HepG2 (cell line): ENCODE measurements around the gene MZF1. TPM values are rescaled to one million over a fixed set of nuclear protein-coding genes. Genes with fewer than 3 reads are reported as not detected.

ENCODE experiments used
- ARHGAP35 ChIP-seq: sonication (generic); formaldehyde crosslinking; IDR thresholded peaks from 2 replicates; pipeline ENCODE4 v1.9.0; 2022; ENCODE audit warnings: mild to moderate bottlenecking, inconsistent platforms, moderate library complexity, missing genetic modification reagents, borderline replicate concordance
- ELF4 ChIP-seq: sonication (generic); formaldehyde crosslinking; IDR thresholded peaks from 2 replicates; pipeline ENCODE4 v1.5.0; 2020; ENCODE audit warnings: missing genetic modification reagents, mild to moderate bottlenecking, moderate library complexity, borderline replicate concordance
- JUN ChIP-seq: sonication (generic); formaldehyde crosslinking; IDR thresholded peaks from 2 replicates; pipeline ENCODE4 v1.4.0; 2020; ENCODE audit warnings: mild to moderate bottlenecking, missing genetic modification reagents
- MED13 ChIP-seq: sonication (generic); formaldehyde crosslinking; IDR thresholded peaks from 2 replicates; pipeline ENCODE4 v1.5.0; 2020; ENCODE audit warnings: missing genetic modification reagents
- NONO ChIP-seq, 2 experiments: fragments of 450-650 bp in 1 of 2; sonication (generic) in 1 of 2; formaldehyde crosslinking in 1 of 2; IDR thresholded peaks in 1 of 2; conservative IDR thresholded peaks in 1 of 2; 2 replicates each; pipeline versions ENCODE4 v1.6.1 to v1.8.0; 2017 to 2022; ENCODE audit warnings: mild to moderate bottlenecking in 1 of 2, missing genetic modification reagents in 1 of 2, moderate library complexity in 1 of 2
- POLR2AphosphoS5 ChIP-seq: IDR thresholded peaks from 2 replicates; pipeline ENCODE4 v1.6.1; 2012; ENCODE audit warnings: low read depth, low read length
- RARG ChIP-seq: sonication (generic); formaldehyde crosslinking; IDR thresholded peaks from 2 replicates; pipeline ENCODE4 v1.4.0; 2020; ENCODE audit warnings: low read depth, mild to moderate bottlenecking, missing genetic modification reagents
- RFXANK ChIP-seq: IDR thresholded peaks from 2 replicates; pipeline ENCODE4 v1.6.1; 2016
- TAF1 ChIP-seq: sonication (generic); formaldehyde crosslinking; IDR thresholded peaks from 2 replicates; pipeline ENCODE4 v1.4.0; 2020; ENCODE audit warnings: missing genetic modification reagents
- TOE1 ChIP-seq: sonication (generic); formaldehyde crosslinking; IDR thresholded peaks from 2 replicates; pipeline ENCODE4 v1.4.0; 2020; ENCODE audit warnings: mild to moderate bottlenecking, missing genetic modification reagents
- ZNF160 ChIP-seq: sonication (generic); formaldehyde crosslinking; IDR thresholded peaks from 2 replicates; pipeline ENCODE4 v1.8.0; 2022; ENCODE audit warnings: mild to moderate bottlenecking, inconsistent platforms, missing genetic modification reagents
- ZNF17 ChIP-seq: sonication (generic); formaldehyde crosslinking; IDR thresholded peaks from 2 replicates; pipeline ENCODE4 v1.5.0; 2020; ENCODE audit warnings: mild to moderate bottlenecking, missing genetic modification reagents
- ZNF256 ChIP-seq: sonication (generic); formaldehyde crosslinking; conservative IDR thresholded peaks from 2 replicates; pipeline ENCODE4 v1.4.0; 2020; ENCODE audit warnings: missing genetic modification reagents
- ZNF331 ChIP-seq: sonication (generic); formaldehyde crosslinking; IDR thresholded peaks from 2 replicates; pipeline ENCODE4 v1.4.0; 2020; ENCODE audit warnings: missing genetic modification reagents
- ZNF441 ChIP-seq: sonication (generic); formaldehyde crosslinking; IDR thresholded peaks from 2 replicates; pipeline ENCODE4 v1.7.0; 2021; ENCODE audit warnings: missing genetic modification reagents, borderline replicate concordance
- ZNF501 ChIP-seq: sonication (generic); formaldehyde crosslinking; IDR thresholded peaks from 2 replicates; pipeline ENCODE4 v1.5.1; 2020; ENCODE audit warnings: mild to moderate bottlenecking, moderate library complexity, missing genetic modification reagents
- ZNF614 ChIP-seq: IDR thresholded peaks from 2 replicates; pipeline ENCODE4 v1.6.1; 2018; ENCODE audit warnings: missing biosample characterization, missing genetic modification reagents, inconsistent platforms, borderline replicate concordance
- polyA plus RNA-seq, 8 experiments: library from polyadenylated mRNA; depleted of rRNA in 3 of 8; stranded (reverse) in 7 of 8; unstranded in 1 of 8; fragments of >200 nt; fragmentation: Illumina TruSeq in 4 of 8; extraction: Trizol in 4 of 8; gene quantifications; 2 replicates each; pipeline versions ENCODE4 v1.2.1 to v1.2.3, GENCODE V29; 2011 to 2016; ENCODE audit warnings: low read depth in 4 of 8, missing spikeins in 1 of 8, mixed read lengths in 1 of 8; ENCODE audit not compliant: insufficient read depth in 1 of 8
- total RNA-seq, 5 experiments: library from RNA; depleted of rRNA; stranded (reverse); fragments of >200 nt; fragmentation: Illumina TruSeq; extraction: Trizol; gene quantifications; 2 replicates each; pipeline ENCODE4 v1.2.3, GENCODE V29; 2016; ENCODE audit warnings: low read depth in 1 of 5
- TF ChIP-seq, protein P1 (sequence below): sonication (generic); formaldehyde crosslinking; IDR thresholded peaks from 2 replicates; pipeline ENCODE4 v1.4.0; 2020; ENCODE audit warnings: missing genetic modification reagents, borderline replicate concordance
- TF ChIP-seq, protein P2 (sequence below), 2 experiments: sonication (generic) in 1 of 2; formaldehyde crosslinking in 1 of 2; IDR thresholded peaks; 2 replicates each; pipeline versions ENCODE4 v1.4.0 to v1.6.1; 2018 to 2020; ENCODE audit warnings: missing genetic modification reagents in 2 of 2, borderline replicate concordance in 1 of 2, low read depth in 1 of 2, mild to moderate bottlenecking in 1 of 2, missing biosample characterization in 1 of 2
- TF ChIP-seq, protein P3 (sequence below): sonication (generic); formaldehyde crosslinking; IDR thresholded peaks from 2 replicates; pipeline ENCODE4 v1.4.0; 2020; ENCODE audit warnings: mild to moderate bottlenecking, missing genetic modification reagents
- TF ChIP-seq, protein P4 (sequence below): sonication (generic); formaldehyde crosslinking; IDR thresholded peaks from 2 replicates; pipeline ENCODE4 v1.8.1; 2022; ENCODE audit warnings: low read depth, mild to moderate bottlenecking, missing genetic modification reagents

Gene MZF1
- total and polyA plus RNA-seq, 2 of the 13 experiments (the other 11 are each of a cell fraction or from before 2014, with no cell fraction given), result 3.1 to 8.1 TPM

GRCh38 chr19:58575183-58576041 lies 2.3 kb upstream of the MZF1 start (continued):
- no peak for TF ChIP-seq TOE1 (CRISPR knock-in tag)
- TF ChIP-seq, protein P1, sequence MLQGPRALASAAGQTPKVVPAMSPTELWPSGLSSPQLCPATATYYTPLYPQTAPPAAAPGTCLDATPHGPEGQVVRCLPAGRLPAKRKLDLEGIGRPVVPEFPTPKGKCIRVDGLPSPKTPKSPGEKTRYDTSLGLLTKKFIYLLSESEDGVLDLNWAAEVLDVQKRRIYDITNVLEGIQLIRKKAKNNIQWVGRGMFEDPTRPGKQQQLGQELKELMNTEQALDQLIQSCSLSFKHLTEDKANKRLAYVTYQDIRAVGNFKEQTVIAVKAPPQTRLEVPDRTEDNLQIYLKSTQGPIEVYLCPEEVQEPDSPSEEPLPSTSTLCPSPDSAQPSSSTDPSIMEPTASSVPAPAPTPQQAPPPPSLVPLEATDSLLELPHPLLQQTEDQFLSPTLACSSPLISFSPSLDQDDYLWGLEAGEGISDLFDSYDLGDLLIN, result 0 out of 2 replicates have a peak, but pooled peaks have one; percentile 66
- TF ChIP-seq ZNF441 (CRISPR knock-in tag), result peak; percentile 95
- 0 out of 2 replicates have a peak, but pooled peaks have one; percentile 30 for TF ChIP-seq ELF4 (CRISPR knock-in tag)
- TF ChIP-seq RARG (CRISPR knock-in tag), result no peak
- no peak for TF ChIP-seq JUN (CRISPR knock-in tag)
- peak; percentile 75 for TF ChIP-seq TAF1 (CRISPR knock-in tag)
- TF ChIP-seq RFXANK, result no peak
- TF ChIP-seq ZNF256 (CRISPR knock-in tag), result no peak
- TF ChIP-seq, protein P2, sequence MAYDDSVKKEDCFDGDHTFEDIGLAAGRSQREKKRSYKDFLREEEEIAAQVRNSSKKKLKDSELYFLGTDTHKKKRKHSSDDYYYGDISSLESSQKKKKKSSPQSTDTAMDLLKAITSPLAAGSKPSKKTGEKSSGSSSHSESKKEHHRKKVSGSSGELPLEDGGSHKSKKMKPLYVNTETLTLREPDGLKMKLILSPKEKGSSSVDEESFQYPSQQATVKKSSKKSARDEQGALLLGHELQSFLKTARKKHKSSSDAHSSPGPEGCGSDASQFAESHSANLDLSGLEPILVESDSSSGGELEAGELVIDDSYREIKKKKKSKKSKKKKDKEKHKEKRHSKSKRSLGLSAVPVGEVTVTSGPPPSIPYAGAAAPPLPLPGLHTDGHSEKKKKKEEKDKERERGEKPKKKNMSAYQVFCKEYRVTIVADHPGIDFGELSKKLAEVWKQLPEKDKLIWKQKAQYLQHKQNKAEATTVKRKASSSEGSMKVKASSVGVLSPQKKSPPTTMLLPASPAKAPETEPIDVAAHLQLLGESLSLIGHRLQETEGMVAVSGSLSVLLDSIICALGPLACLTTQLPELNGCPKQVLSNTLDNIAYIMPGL (CRISPR knock-in tag; IDR thresholded peaks at IDR 0.05; ENCODE audit: borderline replicate concordance in 1 of 2, low read depth in 1 of 2), result peak; percentile 19 to 52; a peak in 1 of 4 replicates
- TF ChIP-seq ZNF614 (CRISPR knock-in tag), result peak; percentile 58; the same call in 1 of the 2 replicates
- TF ChIP-seq ZNF17 (CRISPR knock-in tag), result no peak
- TF ChIP-seq POLR2AphosphoS5, result peak; percentile 87
- TF ChIP-seq ZNF331 (CRISPR knock-in tag), result peak; percentile 34; the same call in 1 of the 2 replicates
- peak; percentile 91 for TF ChIP-seq ZNF501
- peak; percentile 31; the same call in 1 of the 2 replicates for TF ChIP-seq ZNF160 (CRISPR knock-in tag)
- TF ChIP-seq, protein P3, sequence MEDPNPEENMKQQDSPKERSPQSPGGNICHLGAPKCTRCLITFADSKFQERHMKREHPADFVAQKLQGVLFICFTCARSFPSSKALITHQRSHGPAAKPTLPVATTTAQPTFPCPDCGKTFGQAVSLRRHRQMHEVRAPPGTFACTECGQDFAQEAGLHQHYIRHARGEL (CRISPR knock-in tag), result 0 out of 2 replicates have a peak, but pooled peaks have one; percentile 48
- 0 out of 2 replicates have a peak, but pooled peaks have one; percentile 42 for TF ChIP-seq MED13 (CRISPR knock-in tag)
- TF ChIP-seq, protein P4, sequence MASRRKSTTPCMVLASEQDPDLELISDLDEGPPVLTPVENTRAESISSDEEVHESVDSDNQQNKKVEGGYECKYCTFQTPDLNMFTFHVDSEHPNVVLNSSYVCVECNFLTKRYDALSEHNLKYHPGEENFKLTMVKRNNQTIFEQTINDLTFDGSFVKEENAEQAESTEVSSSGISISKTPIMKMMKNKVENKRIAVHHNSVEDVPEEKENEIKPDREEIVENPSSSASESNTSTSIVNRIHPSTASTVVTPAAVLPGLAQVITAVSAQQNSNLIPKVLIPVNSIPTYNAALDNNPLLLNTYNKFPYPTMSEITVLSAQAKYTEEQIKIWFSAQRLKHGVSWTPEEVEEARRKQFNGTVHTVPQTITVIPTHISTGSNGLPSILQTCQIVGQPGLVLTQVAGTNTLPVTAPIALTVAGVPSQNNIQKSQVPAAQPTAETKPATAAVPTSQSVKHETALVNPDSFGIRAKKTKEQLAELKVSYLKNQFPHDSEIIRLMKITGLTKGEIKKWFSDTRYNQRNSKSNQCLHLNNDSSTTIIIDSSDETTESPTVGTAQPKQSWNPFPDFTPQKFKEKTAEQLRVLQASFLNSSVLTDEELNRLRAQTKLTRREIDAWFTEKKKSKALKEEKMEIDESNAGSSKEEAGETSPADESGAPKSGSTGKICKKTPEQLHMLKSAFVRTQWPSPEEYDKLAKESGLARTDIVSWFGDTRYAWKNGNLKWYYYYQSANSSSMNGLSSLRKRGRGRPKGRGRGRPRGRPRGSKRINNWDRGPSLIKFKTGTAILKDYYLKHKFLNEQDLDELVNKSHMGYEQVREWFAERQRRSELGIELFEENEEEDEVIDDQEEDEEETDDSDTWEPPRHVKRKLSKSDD (CRISPR knock-in tag), result peak; percentile 51; the same call in 1 of the 2 replicates
- TF ChIP-seq NONO (IDR thresholded peaks at IDR 0.05), result no peak
- peak; percentile 87 for TF ChIP-seq NONO (CRISPR knock-in tag; conservative IDR thresholded peaks at IDR 0.05)
- TF ChIP-seq ARHGAP35 (CRISPR knock-in tag), result 0 out of 2 replicates have a peak, but pooled peaks have one; percentile 58
